Measurements from ENCODE around the gene SOX5.

DNA sequence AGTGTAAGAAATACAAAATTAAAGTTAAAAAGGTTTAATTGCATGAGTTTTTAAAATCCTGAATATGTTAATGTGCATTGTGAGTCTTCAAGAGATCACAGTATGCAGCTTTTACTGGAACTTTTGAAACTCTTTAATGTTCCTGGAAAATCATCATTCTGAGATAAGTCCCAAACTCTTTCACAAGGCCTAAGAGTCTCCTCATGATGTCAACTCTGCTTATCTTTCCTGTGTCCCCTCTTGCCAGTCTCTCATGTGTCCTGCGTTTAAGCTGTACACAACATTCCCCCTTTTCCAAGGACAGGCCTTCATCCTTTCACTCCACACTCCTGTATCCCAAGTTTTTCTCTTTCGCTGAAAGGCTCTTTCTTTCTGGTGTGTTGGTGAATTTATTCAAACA lies 380.1 kb downstream of the SOX5 start:
- TF ChIP-seq POLR2A (IDR thresholded peaks at IDR 0.05), result no peak
- TF ChIP-seq, protein P1, sequence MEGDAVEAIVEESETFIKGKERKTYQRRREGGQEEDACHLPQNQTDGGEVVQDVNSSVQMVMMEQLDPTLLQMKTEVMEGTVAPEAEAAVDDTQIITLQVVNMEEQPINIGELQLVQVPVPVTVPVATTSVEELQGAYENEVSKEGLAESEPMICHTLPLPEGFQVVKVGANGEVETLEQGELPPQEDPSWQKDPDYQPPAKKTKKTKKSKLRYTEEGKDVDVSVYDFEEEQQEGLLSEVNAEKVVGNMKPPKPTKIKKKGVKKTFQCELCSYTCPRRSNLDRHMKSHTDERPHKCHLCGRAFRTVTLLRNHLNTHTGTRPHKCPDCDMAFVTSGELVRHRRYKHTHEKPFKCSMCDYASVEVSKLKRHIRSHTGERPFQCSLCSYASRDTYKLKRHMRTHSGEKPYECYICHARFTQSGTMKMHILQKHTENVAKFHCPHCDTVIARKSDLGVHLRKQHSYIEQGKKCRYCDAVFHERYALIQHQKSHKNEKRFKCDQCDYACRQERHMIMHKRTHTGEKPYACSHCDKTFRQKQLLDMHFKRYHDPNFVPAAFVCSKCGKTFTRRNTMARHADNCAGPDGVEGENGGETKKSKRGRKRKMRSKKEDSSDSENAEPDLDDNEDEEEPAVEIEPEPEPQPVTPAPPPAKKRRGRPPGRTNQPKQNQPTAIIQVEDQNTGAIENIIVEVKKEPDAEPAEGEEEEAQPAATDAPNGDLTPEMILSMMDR (IDR thresholded peaks at IDR 0.05), result no peak

Data from right lobe of liver (tissue), 4 donors.